GM12874 (cell line): ENCODE data around the gene FAM8A1.

ENCODE experiments used
- TF ChIP-seq, protein P1 (sequence below): IDR thresholded peaks from 2 replicates; pipeline ENCODE4 v1.5.1; 2011; ENCODE audit warnings: low read depth, mild to moderate bottlenecking, control low read depth, low read length, moderate library complexity; ENCODE audit not compliant: insufficient read depth

The FAM8A1 gene, protein sequence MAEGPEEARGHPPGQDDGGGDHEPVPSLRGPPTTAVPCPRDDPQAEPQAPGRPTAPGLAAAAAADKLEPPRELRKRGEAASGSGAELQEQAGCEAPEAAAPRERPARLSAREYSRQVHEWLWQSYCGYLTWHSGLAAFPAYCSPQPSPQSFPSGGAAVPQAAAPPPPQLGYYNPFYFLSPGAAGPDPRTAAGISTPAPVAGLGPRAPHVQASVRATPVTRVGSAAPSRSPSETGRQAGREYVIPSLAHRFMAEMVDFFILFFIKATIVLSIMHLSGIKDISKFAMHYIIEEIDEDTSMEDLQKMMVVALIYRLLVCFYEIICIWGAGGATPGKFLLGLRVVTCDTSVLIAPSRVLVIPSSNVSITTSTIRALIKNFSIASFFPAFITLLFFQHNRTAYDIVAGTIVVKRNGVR

DNA sequence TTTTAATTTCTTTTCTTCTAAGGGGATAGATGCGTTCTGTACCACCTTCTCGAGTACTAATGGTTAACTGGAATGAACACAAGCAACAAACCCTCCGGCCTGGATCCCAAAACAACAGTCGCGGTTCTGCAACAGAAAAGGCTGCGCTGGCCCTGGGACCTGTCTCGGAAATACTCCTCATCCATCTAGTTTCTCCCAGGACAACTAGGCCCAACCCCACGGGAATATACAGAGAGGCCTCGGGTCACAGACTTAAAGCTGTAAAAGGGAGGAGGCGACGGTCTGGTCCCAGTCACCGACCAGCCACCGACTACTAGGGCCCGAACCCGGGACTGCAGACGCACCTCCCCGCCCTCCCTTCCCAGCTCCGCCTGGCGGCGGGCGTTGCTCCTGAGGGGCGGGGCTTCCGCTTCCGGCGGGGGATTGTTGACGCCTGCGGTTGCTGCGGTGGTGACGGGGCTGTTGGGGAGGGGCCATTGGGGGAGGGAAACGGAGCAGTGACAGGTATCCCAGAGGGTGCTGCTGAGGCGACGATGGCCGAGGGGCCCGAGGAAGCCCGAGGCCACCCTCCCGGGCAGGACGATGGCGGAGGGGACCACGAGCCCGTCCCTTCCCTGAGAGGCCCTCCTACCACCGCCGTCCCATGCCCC is at the start of gene FAM8A1:
Gene FAM8A1 (plus strand): TSS at position 426 of the 650 bp plus-strand sequence. CDS start 108 bp downstream, at position 534.
- TF ChIP-seq, protein P1, sequence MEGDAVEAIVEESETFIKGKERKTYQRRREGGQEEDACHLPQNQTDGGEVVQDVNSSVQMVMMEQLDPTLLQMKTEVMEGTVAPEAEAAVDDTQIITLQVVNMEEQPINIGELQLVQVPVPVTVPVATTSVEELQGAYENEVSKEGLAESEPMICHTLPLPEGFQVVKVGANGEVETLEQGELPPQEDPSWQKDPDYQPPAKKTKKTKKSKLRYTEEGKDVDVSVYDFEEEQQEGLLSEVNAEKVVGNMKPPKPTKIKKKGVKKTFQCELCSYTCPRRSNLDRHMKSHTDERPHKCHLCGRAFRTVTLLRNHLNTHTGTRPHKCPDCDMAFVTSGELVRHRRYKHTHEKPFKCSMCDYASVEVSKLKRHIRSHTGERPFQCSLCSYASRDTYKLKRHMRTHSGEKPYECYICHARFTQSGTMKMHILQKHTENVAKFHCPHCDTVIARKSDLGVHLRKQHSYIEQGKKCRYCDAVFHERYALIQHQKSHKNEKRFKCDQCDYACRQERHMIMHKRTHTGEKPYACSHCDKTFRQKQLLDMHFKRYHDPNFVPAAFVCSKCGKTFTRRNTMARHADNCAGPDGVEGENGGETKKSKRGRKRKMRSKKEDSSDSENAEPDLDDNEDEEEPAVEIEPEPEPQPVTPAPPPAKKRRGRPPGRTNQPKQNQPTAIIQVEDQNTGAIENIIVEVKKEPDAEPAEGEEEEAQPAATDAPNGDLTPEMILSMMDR = peak; percentile 26; the same call in 1 of the 2 replicates

DNA sequence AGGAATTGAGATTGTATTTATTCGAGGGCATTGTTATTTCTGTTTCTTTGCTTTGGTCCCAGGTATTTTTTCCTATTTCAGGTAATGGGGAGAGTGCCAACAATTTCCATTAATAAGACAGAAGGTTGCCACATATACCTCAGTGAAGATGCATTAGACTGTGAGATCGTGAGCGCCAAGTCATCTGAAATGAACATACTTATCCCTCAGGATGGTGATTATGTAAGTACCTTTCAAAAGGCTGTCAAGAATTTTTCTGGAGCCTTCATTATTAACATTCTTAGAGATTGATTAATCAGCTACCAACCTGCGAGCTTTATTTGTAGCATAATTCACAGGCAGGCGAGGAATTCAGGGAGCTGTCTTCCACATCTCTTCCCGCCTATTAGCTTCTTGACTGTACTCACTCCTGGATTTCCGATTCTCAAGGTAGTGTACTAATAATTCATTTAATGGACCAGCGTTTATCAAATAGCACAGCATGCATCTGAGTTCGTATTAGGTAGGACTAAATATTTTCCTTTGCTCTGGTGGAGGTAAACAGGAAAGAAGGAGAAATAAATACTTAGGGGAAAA is 48.6 kb upstream of the FAM8A1 start:
- TF ChIP-seq, protein P1 = no peak

DNA sequence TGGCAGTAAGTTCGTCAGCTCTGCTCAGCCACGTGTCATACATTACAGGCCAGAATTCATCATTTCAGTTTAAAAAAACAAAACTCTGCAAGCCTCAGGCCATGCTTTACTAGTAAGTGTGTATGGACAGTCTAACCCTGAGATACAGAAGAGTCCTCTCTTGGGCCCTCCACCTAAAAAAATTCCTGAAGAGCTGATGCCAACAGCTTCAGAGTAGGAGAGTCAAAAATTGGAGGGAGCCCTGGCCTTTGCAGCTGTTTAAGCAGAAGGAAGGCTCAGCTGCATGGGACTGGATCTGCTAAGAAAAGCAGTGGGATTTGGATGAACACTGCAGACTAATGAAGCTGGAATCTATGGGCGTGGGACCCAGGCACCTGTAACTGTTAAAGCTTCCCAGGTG is 47.2 kb upstream of the FAM8A1 start:
- TF ChIP-seq, protein P1 = no peak

DNA sequence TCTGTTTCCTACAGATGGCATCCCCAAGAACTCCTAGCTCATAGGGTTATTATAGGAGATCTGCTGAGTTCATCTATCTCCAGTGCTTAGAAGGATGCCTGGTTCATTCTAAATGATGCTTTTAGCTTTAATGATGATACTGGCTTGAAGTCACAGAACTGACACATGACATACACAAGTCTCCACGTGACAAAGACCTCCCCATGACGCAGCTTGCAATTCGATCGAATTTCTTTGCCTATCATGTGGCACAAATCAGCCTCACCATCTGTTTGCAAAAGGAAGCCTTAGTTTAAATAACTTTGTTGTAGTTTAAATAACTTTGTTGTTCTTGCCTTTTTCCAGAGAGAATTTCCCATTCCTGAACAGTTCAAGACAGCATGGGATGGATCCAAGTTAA is 44.1 kb upstream of the FAM8A1 start:
- TF ChIP-seq, protein P1 = no peak

DNA sequence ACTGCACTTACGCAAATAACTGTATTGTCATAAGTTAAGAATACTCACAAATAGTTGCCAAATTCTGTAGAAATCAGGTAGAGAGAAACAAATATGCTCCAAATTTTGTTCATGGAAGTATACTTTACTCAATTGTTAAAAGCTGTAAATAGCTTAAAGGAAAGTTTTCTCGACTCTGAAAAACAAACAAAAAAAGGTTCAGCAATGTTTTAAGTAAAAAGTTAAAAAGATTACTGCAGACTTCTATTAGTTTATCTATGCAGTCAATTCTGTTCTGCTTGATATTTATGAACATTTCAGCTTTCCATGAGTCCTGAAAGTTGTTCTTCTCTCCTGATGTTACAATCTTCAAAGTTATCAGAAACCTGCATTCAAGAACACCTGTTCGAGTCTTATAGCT is 37.5 kb upstream of the FAM8A1 start:
- TF ChIP-seq, protein P1 = no peak

DNA sequence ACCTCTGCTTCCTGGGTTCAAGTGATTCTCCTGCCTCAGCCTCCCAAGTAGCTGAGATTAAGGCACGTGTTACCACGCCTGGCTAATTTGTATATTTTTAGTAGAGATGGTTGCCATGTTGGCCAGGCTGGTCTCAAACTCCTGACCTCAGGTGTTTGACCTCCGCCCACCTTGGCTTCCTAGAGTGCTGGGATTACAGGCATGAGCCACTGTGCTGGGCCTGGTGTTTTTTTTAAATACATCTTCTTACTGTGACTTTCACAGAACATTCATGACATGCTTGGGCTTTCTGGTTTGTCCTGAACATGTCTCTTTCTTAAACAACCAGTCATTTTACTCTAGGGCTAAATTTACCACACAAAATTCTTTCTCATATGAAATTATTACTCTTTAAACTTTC is 34.7 kb upstream of the FAM8A1 start:
- TF ChIP-seq, protein P1 = no peak

DNA sequence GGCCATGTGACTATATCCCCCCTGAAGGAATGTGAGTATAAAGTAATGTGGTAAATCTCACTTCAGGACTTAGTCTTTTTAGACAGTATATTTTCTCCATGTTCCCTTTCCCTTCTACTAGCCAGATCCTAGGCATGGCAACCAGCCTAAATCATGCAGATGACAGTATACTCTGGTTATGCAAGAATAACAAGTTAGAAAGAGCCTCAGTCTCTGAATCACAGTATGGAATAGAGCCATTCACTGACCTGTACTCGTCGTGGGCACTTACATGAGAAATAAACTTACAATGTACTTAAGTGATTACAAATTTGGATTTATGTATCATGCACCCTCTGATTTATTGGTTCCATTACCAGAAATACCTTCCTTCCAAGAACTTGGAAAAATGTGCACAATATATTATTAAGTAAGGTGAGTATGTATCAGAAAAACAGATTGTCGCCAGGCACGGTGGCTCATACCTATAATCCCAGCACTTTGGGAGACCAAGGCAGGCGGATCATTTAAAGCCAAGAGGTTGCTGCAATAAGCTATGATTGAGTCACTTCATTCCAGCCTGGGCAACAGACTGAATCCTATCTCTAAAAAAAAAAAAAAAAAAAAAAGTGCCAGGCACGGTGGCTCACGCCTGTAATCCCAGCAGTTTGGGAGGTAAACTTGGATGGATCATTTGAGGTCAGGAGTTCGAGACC is 25.1 kb upstream of the FAM8A1 start:
- TF ChIP-seq, protein P1 = no peak
